Osteoblast (primary cell): Measurements from ENCODE around the gene MYO15B. TPM values are rescaled to one million over a fixed set of nuclear protein-coding genes. Genes with fewer than 3 reads are reported as not detected.

Source experiments
- DNase-seq: peaks from one replicate; pipeline ENCODE4 v3.0.0; 2011; ENCODE audit warnings: low spot score, mixed read lengths; ENCODE audit not compliant: insufficient read length; ENCODE audit errors: missing footprints
- H2AFZ ChIP-seq: 2 replicates; pipeline ENCODE4 v1.6.0; 2011; ENCODE audit warnings: mild to moderate bottlenecking, low read length
- H3K27ac ChIP-seq: 2 replicates; pipeline ENCODE4 v1.5.1; 2011; ENCODE audit warnings: mild to moderate bottlenecking, low read depth, low read length, moderate library complexity
- H3K27me3 ChIP-seq: 2 replicates; pipeline ENCODE4 v1.6.0; 2012; ENCODE audit warnings: mild to moderate bottlenecking, control low read depth, inconsistent platforms, low read length, moderate library complexity; ENCODE audit not compliant: insufficient read depth
- H3K36me3 ChIP-seq: 2 replicates; pipeline ENCODE4 v1.5.1; 2011; ENCODE audit warnings: mild to moderate bottlenecking, low read length, control low read depth, moderate library complexity; ENCODE audit not compliant: insufficient read depth
- H3K4me1 ChIP-seq: 2 replicates; pipeline ENCODE4 v1.5.1; 2011; ENCODE audit warnings: mild to moderate bottlenecking, low read length, control low read depth, moderate library complexity; ENCODE audit not compliant: insufficient read depth
- H3K4me2 ChIP-seq: 2 replicates; pipeline ENCODE4 v1.6.0; 2011; ENCODE audit warnings: mild to moderate bottlenecking, low read length; ENCODE audit not compliant: insufficient read depth
- H3K4me3 ChIP-seq: fragments of 200-600 bp; sonication (generic); 3 replicates; pipeline ENCODE4 v1.5.1; 2012; ENCODE audit warnings: mild to moderate bottlenecking, low read length, inconsistent platforms; ENCODE audit not compliant: insufficient read depth
- H3K79me2 ChIP-seq: 2 replicates; pipeline ENCODE4 v1.6.0; 2012; ENCODE audit warnings: mild to moderate bottlenecking, low read length, control low read depth, inconsistent platforms; ENCODE audit not compliant: insufficient read depth
- H3K9me3 ChIP-seq: 2 replicates; pipeline ENCODE4 v1.5.1; 2011; ENCODE audit warnings: low read depth, low read length, control low read depth
- H4K20me1 ChIP-seq: 2 replicates; pipeline ENCODE4 v1.6.0; 2012; ENCODE audit warnings: mild to moderate bottlenecking, low read length, control low read depth; ENCODE audit not compliant: insufficient read depth
- CTCF ChIP-seq: IDR thresholded peaks from 2 replicates; pipeline ENCODE4 v1.5.1; 2011; ENCODE audit warnings: mild to moderate bottlenecking, low read depth, low read length, moderate library complexity; ENCODE audit errors: extremely low read depth
- total RNA-seq: library from RNA; depleted of rRNA; stranded (reverse); fragments of >200 nt; gene quantifications from 2 replicates; pipeline ENCODE4 v1.2.3, GENCODE V29; 2012

Gene MYO15B
- total RNA-seq, 1 donor, result 1.4 TPM

GRCh38 chr17:75601057-75601987, 13.7 kb downstream of the MYO15B start:
- Histone ChIP-seq H3K36me3 (no peaks in the 10 kb centered on the region), H3K4me2 (no peak overlapping the region), H3K79me2 (no peaks in the 10 kb centered on the region), H3K27me3 (peaks cover 2% of the 10 kb centered on the region), H4K20me1 (no peaks in the 10 kb centered on the region), H3K4me1 (no peaks in the 10 kb centered on the region), H3K9me3 (no peaks in the 10 kb centered on the region), H2AFZ (no peak overlapping the region), H3K4me3 (no peak overlapping the region), H3K27ac (no peak overlapping the region)
- TF ChIP-seq CTCF, result peak; percentile 75
- DNase-seq, result no peak

GRCh38 chr17:75602644-75603043, 15.0 kb downstream of the MYO15B start:
- Histone ChIP-seq H3K4me2 (no peak overlapping the region), H4K20me1 (no peaks in the 10 kb centered on the region), H3K27me3 (no peaks in the 10 kb centered on the region), H3K36me3 (no peaks in the 10 kb centered on the region), H3K27ac (no peak overlapping the region), H3K9me3 (no peaks in the 10 kb centered on the region), H3K4me1 (no peaks in the 10 kb centered on the region), H3K4me3 (no peak overlapping the region), H2AFZ (no peak overlapping the region), H3K79me2 (no peaks in the 10 kb centered on the region)
- no peak for TF ChIP-seq CTCF
- DNase-seq, result no peak

GRCh38 chr17:75603123-75603522, 15.5 kb downstream of the MYO15B start:
- Histone ChIP-seq H3K36me3 (no peaks in the 10 kb centered on the region), H3K27me3 (no peaks in the 10 kb centered on the region), H3K4me1 (no peaks in the 10 kb centered on the region), H3K9me3 (no peaks in the 10 kb centered on the region), H3K4me2 (no peak overlapping the region), H2AFZ (no peak overlapping the region), H3K27ac (no peak overlapping the region), H4K20me1 (no peaks in the 10 kb centered on the region), H3K4me3 (no peak overlapping the region), H3K79me2 (no peaks in the 10 kb centered on the region)
- DNase-seq, result no peak
- TF ChIP-seq CTCF, result no peak

GRCh38 chr17:75604034-75604695, 16.6 kb downstream of the MYO15B start:
- Histone ChIP-seq H3K27me3 (no peaks in the 10 kb centered on the region), H3K36me3 (no peaks in the 10 kb centered on the region), H3K9me3 (no peaks in the 10 kb centered on the region), H3K4me3 (no peak overlapping the region), H4K20me1 (no peaks in the 10 kb centered on the region), H3K4me1 (no peaks in the 10 kb centered on the region), H2AFZ (no peak overlapping the region), H3K4me2 (no peak overlapping the region), H3K79me2 (no peaks in the 10 kb centered on the region), H3K27ac (no peak overlapping the region)
- no peak for TF ChIP-seq CTCF
- DNase-seq, result no peak
